ENCODE measurements around the gene C1QTNF6. TPM values are rescaled to one million over a fixed set of nuclear protein-coding genes. Genes with fewer than 3 reads are reported as not detected.

The C1QTNF6 gene
- total and polyA plus RNA-seq, 4 donors, result 3.1 to 4.5 (median 4.0) TPM

GRCh38 chr22:37206841-37207821 lies 19.1 kb upstream of the C1QTNF6 start:
- no peaks in the 10 kb centered on the region for H3K9me3 ChIP-seq (ENCODE audit: control insufficient read depth in 4 of 4, low read length in 3 of 4)
- H3K4me1 ChIP-seq (ENCODE audit: control insufficient read depth in 4 of 4, insufficient read depth in 4 of 4, low read length in 3 of 4), result no peaks in the 10 kb centered on the region
- H3K27me3 ChIP-seq (ENCODE audit: control insufficient read depth in 4 of 4, insufficient read depth in 4 of 4, low read length in 3 of 4), result peaks cover 0 to 4% (median 0%) of the 10 kb centered on the region in 4 donors
- H3K4me3 ChIP-seq (ENCODE audit: low read depth in 1 of 3, low read length in 3 of 3), result no peak overlapping the region
- no peak overlapping the region for H3K27ac ChIP-seq (ENCODE audit: low read depth in 1 of 2, low read length in 2 of 2)
- H3K9ac ChIP-seq (ENCODE audit: low read depth in 1 of 2, low read length in 2 of 2), result no peak overlapping the region
- no peak for DNase-seq (ENCODE audit: low spot score)
- TF ChIP-seq YY1 (IDR thresholded peaks at IDR 0.05), result no peak
- no peak for TF ChIP-seq TAF1 (conservative IDR thresholded peaks at IDR 0.05)
- TF ChIP-seq, protein P1, sequence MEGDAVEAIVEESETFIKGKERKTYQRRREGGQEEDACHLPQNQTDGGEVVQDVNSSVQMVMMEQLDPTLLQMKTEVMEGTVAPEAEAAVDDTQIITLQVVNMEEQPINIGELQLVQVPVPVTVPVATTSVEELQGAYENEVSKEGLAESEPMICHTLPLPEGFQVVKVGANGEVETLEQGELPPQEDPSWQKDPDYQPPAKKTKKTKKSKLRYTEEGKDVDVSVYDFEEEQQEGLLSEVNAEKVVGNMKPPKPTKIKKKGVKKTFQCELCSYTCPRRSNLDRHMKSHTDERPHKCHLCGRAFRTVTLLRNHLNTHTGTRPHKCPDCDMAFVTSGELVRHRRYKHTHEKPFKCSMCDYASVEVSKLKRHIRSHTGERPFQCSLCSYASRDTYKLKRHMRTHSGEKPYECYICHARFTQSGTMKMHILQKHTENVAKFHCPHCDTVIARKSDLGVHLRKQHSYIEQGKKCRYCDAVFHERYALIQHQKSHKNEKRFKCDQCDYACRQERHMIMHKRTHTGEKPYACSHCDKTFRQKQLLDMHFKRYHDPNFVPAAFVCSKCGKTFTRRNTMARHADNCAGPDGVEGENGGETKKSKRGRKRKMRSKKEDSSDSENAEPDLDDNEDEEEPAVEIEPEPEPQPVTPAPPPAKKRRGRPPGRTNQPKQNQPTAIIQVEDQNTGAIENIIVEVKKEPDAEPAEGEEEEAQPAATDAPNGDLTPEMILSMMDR (IDR thresholded peaks at IDR 0.05; ENCODE audit: low read depth, low read length, missing input control), result no peak
- WGBS, result 94% methylated on average over 71 of the region's 71 CpGs
- no peaks in the 10 kb centered on the region for H3K36me3 ChIP-seq (ENCODE audit: control insufficient read depth in 4 of 4, insufficient read depth in 3 of 4, low read depth in 1 of 4, low read length in 3 of 4)

- DNase-seq (ENCODE audit: low spot score), result no peak
- 94% methylated on average over 16 of the region's 16 CpGs for WGBS
- TF ChIP-seq HNF4A (conservative IDR thresholded peaks at IDR 0.05) (no peak), JUND (IDR thresholded peaks at IDR 0.05) (no peak)
- TF ChIP-seq, protein P2, sequence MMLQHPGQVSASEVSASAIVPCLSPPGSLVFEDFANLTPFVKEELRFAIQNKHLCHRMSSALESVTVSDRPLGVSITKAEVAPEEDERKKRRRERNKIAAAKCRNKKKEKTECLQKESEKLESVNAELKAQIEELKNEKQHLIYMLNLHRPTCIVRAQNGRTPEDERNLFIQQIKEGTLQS (IDR thresholded peaks at IDR 0.05), result no peak
- TF ChIP-seq, protein P3, sequence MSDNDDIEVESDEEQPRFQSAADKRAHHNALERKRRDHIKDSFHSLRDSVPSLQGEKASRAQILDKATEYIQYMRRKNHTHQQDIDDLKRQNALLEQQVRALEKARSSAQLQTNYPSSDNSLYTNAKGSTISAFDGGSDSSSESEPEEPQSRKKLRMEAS (IDR thresholded peaks at IDR 0.05), result no peak
- TF ChIP-seq, protein P4, sequence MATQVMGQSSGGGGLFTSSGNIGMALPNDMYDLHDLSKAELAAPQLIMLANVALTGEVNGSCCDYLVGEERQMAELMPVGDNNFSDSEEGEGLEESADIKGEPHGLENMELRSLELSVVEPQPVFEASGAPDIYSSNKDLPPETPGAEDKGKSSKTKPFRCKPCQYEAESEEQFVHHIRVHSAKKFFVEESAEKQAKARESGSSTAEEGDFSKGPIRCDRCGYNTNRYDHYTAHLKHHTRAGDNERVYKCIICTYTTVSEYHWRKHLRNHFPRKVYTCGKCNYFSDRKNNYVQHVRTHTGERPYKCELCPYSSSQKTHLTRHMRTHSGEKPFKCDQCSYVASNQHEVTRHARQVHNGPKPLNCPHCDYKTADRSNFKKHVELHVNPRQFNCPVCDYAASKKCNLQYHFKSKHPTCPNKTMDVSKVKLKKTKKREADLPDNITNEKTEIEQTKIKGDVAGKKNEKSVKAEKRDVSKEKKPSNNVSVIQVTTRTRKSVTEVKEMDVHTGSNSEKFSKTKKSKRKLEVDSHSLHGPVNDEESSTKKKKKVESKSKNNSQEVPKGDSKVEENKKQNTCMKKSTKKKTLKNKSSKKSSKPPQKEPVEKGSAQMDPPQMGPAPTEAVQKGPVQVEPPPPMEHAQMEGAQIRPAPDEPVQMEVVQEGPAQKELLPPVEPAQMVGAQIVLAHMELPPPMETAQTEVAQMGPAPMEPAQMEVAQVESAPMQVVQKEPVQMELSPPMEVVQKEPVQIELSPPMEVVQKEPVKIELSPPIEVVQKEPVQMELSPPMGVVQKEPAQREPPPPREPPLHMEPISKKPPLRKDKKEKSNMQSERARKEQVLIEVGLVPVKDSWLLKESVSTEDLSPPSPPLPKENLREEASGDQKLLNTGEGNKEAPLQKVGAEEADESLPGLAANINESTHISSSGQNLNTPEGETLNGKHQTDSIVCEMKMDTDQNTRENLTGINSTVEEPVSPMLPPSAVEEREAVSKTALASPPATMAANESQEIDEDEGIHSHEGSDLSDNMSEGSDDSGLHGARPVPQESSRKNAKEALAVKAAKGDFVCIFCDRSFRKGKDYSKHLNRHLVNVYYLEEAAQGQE (IDR thresholded peaks at IDR 0.05), result no peak
Observed at GRCh38 chr22:37206118-37206840, 18.2 kb upstream of the C1QTNF6 start.

More at GRCh38 chr22:37206118-37206840, 18.2 kb upstream of the C1QTNF6 start:
- Histone ChIP-seq H3K9ac (ENCODE audit: low read depth in 1 of 2, low read length in 2 of 2) (no peak overlapping the region), H3K9me3 (ENCODE audit: control insufficient read depth in 4 of 4, low read length in 3 of 4) (no peaks in the 10 kb centered on the region), H3K4me3 (ENCODE audit: low read depth in 1 of 3, low read length in 3 of 3) (no peak overlapping the region), H3K4me1 (ENCODE audit: control insufficient read depth in 4 of 4, insufficient read depth in 4 of 4, low read length in 3 of 4) (no peaks in the 10 kb centered on the region), H3K27ac (ENCODE audit: low read depth in 1 of 2, low read length in 2 of 2) (no peak overlapping the region), H3K27me3 (ENCODE audit: control insufficient read depth in 4 of 4, insufficient read depth in 4 of 4, low read length in 3 of 4) (peaks cover 0 to 2% (median 0%) of the 10 kb centered on the region in 4 donors), H3K36me3 (ENCODE audit: control insufficient read depth in 4 of 4, insufficient read depth in 3 of 4, low read depth in 1 of 4, low read length in 3 of 4) (no peaks in the 10 kb centered on the region)
